ENCODE measurements around the gene NRIP1. TPM values are rescaled to one million over a fixed set of nuclear protein-coding genes. Genes with fewer than 3 reads are reported as not detected.

Gene NRIP1
- total and polyA plus RNA-seq, 2 donors from 2014 or later, result 7.4 to 60.4 TPM

GRCh38 chr21:15015622-15016471 is 49.0 kb downstream of the NRIP1 start:
- Histone ChIP-seq H3K27ac (ENCODE audit: low read depth in 2 of 2, low read length in 2 of 2) (no peak overlapping the region), H3K4me3 (ENCODE audit: low read length in 3 of 3) (no peak overlapping the region), H3K9ac (ENCODE audit: low read length in 3 of 3) (no peak overlapping the region), H3K36me3 (ENCODE audit: control insufficient read depth in 2 of 3, insufficient read depth in 3 of 3, low read length in 3 of 3) (no peaks in the 10 kb centered on the region), H3K27me3 (ENCODE audit: control insufficient read depth, insufficient read depth, low read length) (no peaks in the 10 kb centered on the region), H3K9me3 (ENCODE audit: control insufficient read depth in 2 of 3, insufficient read depth in 1 of 3, low read length in 3 of 3) (no peaks in the 10 kb centered on the region), H3K4me1 (ENCODE audit: control insufficient read depth in 2 of 3, insufficient read depth in 2 of 3, low read depth in 1 of 3, low read length in 3 of 3) (no peaks in the 10 kb centered on the region)
- no peak for TF ChIP-seq CTCF (IDR thresholded peaks at IDR 0.05; ENCODE audit: borderline replicate concordance, extremely low read depth, insufficient read depth)
- intact Hi-C loops (cut with DNase I), result no loop called here
- FAIRE-seq (peak; percentile 91), DNase-seq (no peak)

GRCh38 chr21:15014221-15014620 is 50.6 kb downstream of the NRIP1 start:
- no peak for FAIRE-seq
- Histone ChIP-seq H3K4me3 (ENCODE audit: low read length in 3 of 3) (no peak overlapping the region), H3K36me3 (ENCODE audit: control insufficient read depth in 2 of 3, insufficient read depth in 3 of 3, low read length in 3 of 3) (no peaks in the 10 kb centered on the region), H3K27me3 (ENCODE audit: control insufficient read depth, insufficient read depth, low read length) (no peaks in the 10 kb centered on the region), H3K4me1 (ENCODE audit: control insufficient read depth in 2 of 3, insufficient read depth in 2 of 3, low read depth in 1 of 3, low read length in 3 of 3) (no peaks in the 10 kb centered on the region), H3K9ac (ENCODE audit: low read length in 3 of 3) (no peak overlapping the region), H3K9me3 (ENCODE audit: control insufficient read depth in 2 of 3, insufficient read depth in 1 of 3, low read length in 3 of 3) (no peaks in the 10 kb centered on the region), H3K27ac (ENCODE audit: low read depth in 2 of 2, low read length in 2 of 2) (no peak overlapping the region)
- no peak for DNase-seq
- intact Hi-C loops (cut with DNase I), result no loop called here
- TF ChIP-seq CTCF (IDR thresholded peaks at IDR 0.05; ENCODE audit: borderline replicate concordance, extremely low read depth, insufficient read depth), result no peak

DNA sequence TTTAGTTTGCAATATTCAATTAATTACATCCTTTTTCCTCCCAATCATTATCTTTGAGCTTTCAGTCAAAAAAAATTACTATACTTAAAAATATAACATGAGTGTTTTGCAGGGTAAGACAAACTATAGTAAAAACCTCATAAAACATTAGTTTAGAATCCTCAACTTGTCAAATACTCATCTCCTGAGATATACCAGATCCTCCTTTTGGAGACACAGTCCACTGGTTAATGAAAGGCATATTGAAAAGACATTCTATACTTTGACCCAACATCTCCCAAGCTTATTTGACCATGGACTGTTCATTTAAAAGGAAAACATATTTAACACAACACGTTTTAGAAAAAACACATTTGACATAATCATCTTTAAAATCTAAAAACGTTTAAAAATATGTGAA is 52.8 kb downstream of the NRIP1 start:
- FAIRE-seq (no peak), DNase-seq (no peak)
- Histone ChIP-seq H3K4me3 (ENCODE audit: low read length in 3 of 3) (no peak overlapping the region), H3K36me3 (ENCODE audit: control insufficient read depth in 2 of 3, insufficient read depth in 3 of 3, low read length in 3 of 3) (no peaks in the 10 kb centered on the region), H3K27ac (ENCODE audit: low read depth in 2 of 2, low read length in 2 of 2) (no peak overlapping the region), H3K9ac (ENCODE audit: low read length in 3 of 3) (no peak overlapping the region), H3K9me3 (ENCODE audit: control insufficient read depth in 2 of 3, insufficient read depth in 1 of 3, low read length in 3 of 3) (no peaks in the 10 kb centered on the region), H3K27me3 (ENCODE audit: control insufficient read depth, insufficient read depth, low read length) (no peaks in the 10 kb centered on the region), H3K4me1 (ENCODE audit: control insufficient read depth in 2 of 3, insufficient read depth in 2 of 3, low read depth in 1 of 3, low read length in 3 of 3) (peaks cover 0 to 6% (median 0%) of the 10 kb centered on the region in 3 donors)
- intact Hi-C loops (cut with DNase I), result no loop called here
- no peak for TF ChIP-seq CTCF (IDR thresholded peaks at IDR 0.05; ENCODE audit: borderline replicate concordance, extremely low read depth, insufficient read depth)

Data from kidney (tissue), 14 donors.